WTC11 (cell line): ENCODE results near the gene TES. TPM values are rescaled to one million over a fixed set of nuclear protein-coding genes. Genes with fewer than 3 reads are reported as not detected.

Source experiments
- ATAC-seq: fragments of 200-7000 bp; cut with Tn5 transposase; 2 replicates; pipeline ENCODE4 v1.10.0; 2021; ENCODE audit warnings: mild to moderate bottlenecking, moderate library complexity
- CTCF ChIA-PET: fragments of 300-600 bp; sonication (Branson Sonifier 250); formaldehyde crosslinking; loops from one replicate; lab custom pipeline; 2021; ENCODE audit warnings: antibody characterized with exemption; lab: Charles Lee
- POLR2A ChIA-PET: fragments of 350-600 bp; sonication (Branson Sonifier 250); formaldehyde crosslinking; loops from one replicate; lab custom pipeline; 2021; ENCODE audit warnings: antibody characterized with exemption; lab: Charles Lee
- DNase-seq: peaks from one replicate; pipeline ENCODE4 v3.0.0; 2021; ENCODE audit warnings: low spot score
- H3K27ac Mint-ChIP-seq: 2 replicates; pipeline ENCODE4 v1.8.0; 2021; ENCODE audit warnings: mixed read lengths
- H3K27me3 Mint-ChIP-seq: 2 replicates; pipeline ENCODE4 v1.8.0; 2021; ENCODE audit warnings: low read depth, mild to moderate bottlenecking, moderate library complexity, mixed read lengths
- H3K36me3 Mint-ChIP-seq: 2 replicates; pipeline ENCODE4 v1.8.0; 2021; ENCODE audit warnings: mixed read lengths
- H3K4me1 Mint-ChIP-seq: 2 replicates; pipeline ENCODE4 v1.8.0; 2022; ENCODE audit warnings: mixed read lengths
- H3K4me3 Mint-ChIP-seq: 2 replicates; pipeline ENCODE4 v1.8.0; 2021; ENCODE audit warnings: mild to moderate bottlenecking, moderate library complexity, mixed read lengths
- H3K9me3 Mint-ChIP-seq: 2 replicates; pipeline ENCODE4 v1.8.0; 2021; ENCODE audit warnings: mixed read lengths
- CBFB ChIP-seq: sonication (generic); formaldehyde crosslinking; IDR thresholded peaks from 2 replicates; pipeline ENCODE4 v1.8.1; 2022; ENCODE audit warnings: mild to moderate bottlenecking, low read depth, missing genetic modification reagents
- CREB1 ChIP-seq: sonication (generic); formaldehyde crosslinking; IDR thresholded peaks from 2 replicates; pipeline ENCODE4 v1.8.0; 2023; ENCODE audit warnings: mild to moderate bottlenecking, missing genetic modification reagents
- E2F5 ChIP-seq: sonication (generic); formaldehyde crosslinking; IDR thresholded peaks from 2 replicates; pipeline ENCODE4 v1.8.1; 2022; ENCODE audit warnings: mild to moderate bottlenecking, moderate library complexity, missing genetic modification reagents
- EMX1 ChIP-seq: fragments of 250-450 bp; sonication (Bioruptor Pico); IDR thresholded peaks from 2 replicates; pipeline ENCODE4 v1.8.0; 2021; ENCODE audit warnings: mild to moderate bottlenecking
- FOXP4 ChIP-seq: sonication (generic); formaldehyde crosslinking; IDR thresholded peaks from 2 replicates; pipeline ENCODE4 v1.8.0; 2022; ENCODE audit warnings: mild to moderate bottlenecking, missing genetic modification reagents
- GABPB1 ChIP-seq: sonication (generic); formaldehyde crosslinking; IDR thresholded peaks from 2 replicates; pipeline ENCODE4 v1.8.1; 2023; ENCODE audit warnings: mild to moderate bottlenecking, missing genetic modification reagents
- JAZF1 ChIP-seq: fragments of 250-450 bp; sonication (Bioruptor Pico); IDR thresholded peaks from 2 replicates; pipeline ENCODE4 v1.9.0; 2021; ENCODE audit warnings: moderate library complexity, mild to moderate bottlenecking, inconsistent platforms
- MAX ChIP-seq: sonication (generic); formaldehyde crosslinking; IDR thresholded peaks from 2 replicates; pipeline ENCODE4 v1.8.0; 2022; ENCODE audit warnings: mild to moderate bottlenecking, missing genetic modification reagents
- MYBL2 ChIP-seq: sonication (generic); formaldehyde crosslinking; IDR thresholded peaks from 2 replicates; pipeline ENCODE4 v1.8.1; 2023; ENCODE audit warnings: mild to moderate bottlenecking, moderate library complexity, missing genetic modification reagents
- PRRX2 ChIP-seq: fragments of 250-450 bp; sonication (Bioruptor Pico); IDR thresholded peaks from 2 replicates; pipeline ENCODE4 v1.8.0; 2021; ENCODE audit warnings: mild to moderate bottlenecking
- SMAD3 ChIP-seq: sonication (generic); formaldehyde crosslinking; IDR thresholded peaks from 2 replicates; pipeline ENCODE4 v1.8.0; 2022; ENCODE audit warnings: missing genetic modification reagents, mild to moderate bottlenecking, borderline replicate concordance
- SMAD4 ChIP-seq: sonication (generic); formaldehyde crosslinking; IDR thresholded peaks from 2 replicates; pipeline ENCODE4 v1.8.0; 2022; ENCODE audit warnings: mild to moderate bottlenecking, missing genetic modification reagents
- SOX15 ChIP-seq: fragments of 250-450 bp; sonication (Bioruptor Pico); IDR thresholded peaks from 2 replicates; pipeline ENCODE4 v1.9.0; 2021; ENCODE audit warnings: mild to moderate bottlenecking
- SP1 ChIP-seq: sonication (generic); formaldehyde crosslinking; conservative IDR thresholded peaks from 2 replicates; pipeline ENCODE4 v1.8.1; 2022; ENCODE audit warnings: missing genetic modification reagents
- TEAD1 ChIP-seq: sonication (generic); formaldehyde crosslinking; IDR thresholded peaks from 2 replicates; pipeline ENCODE4 v1.8.0; 2022; ENCODE audit warnings: mild to moderate bottlenecking, missing genetic modification reagents
- TEAD4 ChIP-seq: sonication (generic); formaldehyde crosslinking; IDR thresholded peaks from 2 replicates; pipeline ENCODE4 v1.8.0; 2022; ENCODE audit warnings: mild to moderate bottlenecking, missing genetic modification reagents
- USF1 ChIP-seq: sonication (generic); formaldehyde crosslinking; IDR thresholded peaks from 2 replicates; pipeline ENCODE4 v1.8.0; 2022; ENCODE audit warnings: mild to moderate bottlenecking, missing genetic modification reagents
- USF2 ChIP-seq: sonication (generic); formaldehyde crosslinking; IDR thresholded peaks from 2 replicates; pipeline ENCODE4 v1.8.1; 2023; ENCODE audit warnings: mild to moderate bottlenecking, missing genetic modification reagents, moderate library complexity
- ZMAT4 ChIP-seq: fragments of 250-450 bp; sonication (Bioruptor Pico); IDR thresholded peaks from 2 replicates; pipeline ENCODE4 v1.9.0; 2021; ENCODE audit warnings: mild to moderate bottlenecking
- ZNF121 ChIP-seq: sonication (generic); formaldehyde crosslinking; IDR thresholded peaks from 2 replicates; pipeline ENCODE4 v1.8.0; 2023; ENCODE audit warnings: missing genetic modification reagents
- ZNF138 ChIP-seq: sonication (generic); formaldehyde crosslinking; conservative IDR thresholded peaks from 2 replicates; pipeline ENCODE4 v1.8.1; 2022; ENCODE audit warnings: mild to moderate bottlenecking, moderate library complexity, missing genetic modification reagents
- ZNF219 ChIP-seq: sonication (generic); formaldehyde crosslinking; IDR thresholded peaks from 2 replicates; pipeline ENCODE4 v1.8.0; 2023; ENCODE audit warnings: missing genetic modification reagents, mild to moderate bottlenecking, borderline replicate concordance
- ZNF263 ChIP-seq: sonication (generic); formaldehyde crosslinking; IDR thresholded peaks from 2 replicates; pipeline ENCODE4 v1.8.1; 2022; ENCODE audit warnings: low read depth, mild to moderate bottlenecking, moderate library complexity, missing genetic modification reagents
- ZNF423 ChIP-seq: fragments of 250-450 bp; sonication (Bioruptor Pico); IDR thresholded peaks from 2 replicates; pipeline ENCODE4 v2.1.2; 2022; ENCODE audit warnings: mild to moderate bottlenecking, moderate library complexity
- ZNF532 ChIP-seq: fragments of 250-450 bp; sonication (Bioruptor Pico); IDR thresholded peaks from 2 replicates; pipeline ENCODE4 v1.9.0; 2021; ENCODE audit warnings: mild to moderate bottlenecking, borderline replicate concordance
- ZSCAN18 ChIP-seq: fragments of 250-450 bp; sonication (Bioruptor Pico); IDR thresholded peaks from 2 replicates; pipeline ENCODE4 v2.1.2; 2022; ENCODE audit warnings: mild to moderate bottlenecking, moderate library complexity
- total RNA-seq: library from RNA; stranded (reverse); gene quantifications from 3 replicates; pipeline ENCODE4 v1.2.3, GENCODE V29; 2021

TES gene
- total RNA-seq, 1 experiment from 2014 or later, result 48.5 TPM

- peaks cover 42% of the 10 kb centered on the region for H3K4me1 Mint-ChIP-seq
- H3K36me3 Mint-ChIP-seq, result no peaks in the 10 kb centered on the region
- ATAC-seq (no peak), DNase-seq (no peak)
- no peak overlapping the region for H3K4me3 Mint-ChIP-seq
- H3K9me3 Mint-ChIP-seq, result no peaks in the 10 kb centered on the region
- CTCF ChIA-PET, result interaction anchor here (0.7 kb wide), 1 partner anchor 1563 kb away, joined by 3 read pairs; no protein-coding TSS in a partner anchor
- TF ChIP-seq ZNF219 (CRISPR knock-in tag), result no peak
- TF ChIP-seq PRRX2 (CRISPR knock-in tag), result no peak
- TF ChIP-seq FOXP4 (CRISPR knock-in tag), result no peak
- no peak for TF ChIP-seq JAZF1 (CRISPR knock-in tag)
- TF ChIP-seq TEAD4 (CRISPR knock-in tag), result no peak
- TF ChIP-seq TEAD1 (CRISPR knock-in tag), result no peak
- TF ChIP-seq ZNF121, result no peak
- TF ChIP-seq ZSCAN18 (CRISPR knock-in tag), result no peak
- TF ChIP-seq ZMAT4 (CRISPR knock-in tag), result no peak
- no peak for TF ChIP-seq SMAD4
- TF ChIP-seq MYBL2 (CRISPR knock-in tag), result no peak
- no peak for TF ChIP-seq EMX1
- TF ChIP-seq USF2 (CRISPR knock-in tag), result no peak
- TF ChIP-seq MAX (CRISPR knock-in tag), result no peak
- TF ChIP-seq ZNF423 (CRISPR knock-in tag), result no peak
- TF ChIP-seq, all 79 proteins: peak for 0
- Mint-ChIP-seq H3K27me3 (no peaks in the 10 kb centered on the region; the same call in 1 of the 2 replicates), H3K27ac (no peak overlapping the region)
- POLR2A ChIA-PET, result interaction anchor here (0.5 kb wide), 1 partner anchor 718 kb away, joined by 9 read pairs; no protein-coding TSS in a partner anchor
Observed at GRCh38 chr7:116213361-116214130, 3.2 kb downstream of the TES start.

- CTCF ChIA-PET, result no interaction called here
- ATAC-seq (no peak), DNase-seq (no peak)
- Mint-ChIP-seq H3K27me3 (no peaks in the 10 kb centered on the region), H3K27ac (no peak overlapping the region), H3K36me3 (no peaks in the 10 kb centered on the region), H3K4me3 (no peak overlapping the region), H3K9me3 (no peaks in the 10 kb centered on the region), H3K4me1 (peaks cover 43% of the 10 kb centered on the region)
- POLR2A ChIA-PET, result no interaction called here
- TF ChIP-seq ZNF263 (no peak), CREB1 (CRISPR knock-in tag) (no peak), ZNF532 (CRISPR knock-in tag) (no peak), E2F5 (no peak), GABPB1 (CRISPR knock-in tag) (no peak), USF1 (CRISPR knock-in tag) (no peak), SOX15 (no peak), SMAD3 (CRISPR knock-in tag) (no peak), ZNF423 (CRISPR knock-in tag) (no peak), EMX1 (no peak), SMAD4 (no peak), ZNF138 (CRISPR knock-in tag) (no peak), SP1 (CRISPR knock-in tag) (no peak), CBFB (no peak)
Observed at GRCh38 chr7:116214921-116215320, 4.6 kb downstream of the TES start.
